ENCODE results near the gene PIP5K1B.

PIP5K1B gene

DNA sequence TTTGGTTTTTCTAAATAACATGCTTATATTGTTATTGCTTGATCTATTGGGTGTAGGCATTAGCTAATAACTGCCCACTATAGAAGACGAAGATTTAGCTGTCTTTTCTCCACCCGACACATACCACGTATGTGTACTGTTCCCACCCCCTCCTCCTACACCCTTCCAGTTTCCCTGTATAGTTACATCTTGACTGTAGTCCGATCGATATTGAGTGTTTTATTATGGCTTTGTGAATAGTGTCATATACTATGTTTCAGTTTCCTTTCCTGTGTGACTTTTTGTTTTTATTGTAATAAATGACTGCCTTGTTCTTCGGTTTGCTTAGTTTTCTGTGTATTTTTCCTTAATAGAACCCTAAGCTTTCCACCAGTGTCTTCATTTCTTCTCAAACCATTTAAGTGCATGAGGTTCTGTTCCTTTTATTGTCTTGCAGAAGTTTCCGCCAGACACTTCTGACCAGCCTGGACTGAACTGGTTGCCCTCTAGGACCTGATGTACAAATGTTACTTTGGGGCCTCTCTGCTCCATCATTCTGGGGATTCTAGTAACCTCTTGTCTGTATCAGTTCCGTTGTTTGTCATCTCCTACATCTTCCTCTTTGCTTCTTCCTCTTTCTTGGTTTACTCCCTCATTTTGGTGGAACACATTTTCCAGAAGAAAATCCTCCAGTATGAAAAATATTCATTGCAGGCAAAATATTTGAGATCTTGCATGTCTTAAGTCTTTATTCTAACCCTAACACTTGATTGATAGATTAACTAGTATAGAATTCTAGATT is 247.0 kb downstream of the PIP5K1B start:
- TF ChIP-seq TAF1 (IDR thresholded peaks at IDR 0.05; ENCODE audit: low read depth) (no peak), RAD21 (IDR thresholded peaks at IDR 0.05; ENCODE audit: low read depth) (no peak), CEBPB (IDR thresholded peaks at IDR 0.05) (no peak)

DNA sequence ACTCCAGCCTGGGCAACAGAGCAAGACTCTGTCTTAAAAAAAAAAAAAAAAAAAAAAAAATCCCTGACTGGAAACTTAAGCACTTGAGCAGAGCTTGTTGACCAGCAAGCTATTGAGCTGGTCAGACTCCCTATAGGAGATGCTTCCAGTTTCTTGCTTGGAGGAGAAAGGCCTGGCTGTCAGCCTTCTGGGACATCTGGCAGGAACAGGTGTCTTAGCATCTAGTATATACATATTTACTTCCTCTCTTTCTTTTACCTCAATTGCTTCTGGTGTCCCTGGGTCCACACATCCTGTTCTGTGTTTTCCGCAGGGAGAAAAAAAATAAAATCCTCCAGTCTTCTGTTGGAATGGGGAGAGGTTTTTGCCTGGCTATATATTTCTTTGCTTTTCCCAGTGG is 248.7 kb downstream of the PIP5K1B start:
- TF ChIP-seq, protein P1, sequence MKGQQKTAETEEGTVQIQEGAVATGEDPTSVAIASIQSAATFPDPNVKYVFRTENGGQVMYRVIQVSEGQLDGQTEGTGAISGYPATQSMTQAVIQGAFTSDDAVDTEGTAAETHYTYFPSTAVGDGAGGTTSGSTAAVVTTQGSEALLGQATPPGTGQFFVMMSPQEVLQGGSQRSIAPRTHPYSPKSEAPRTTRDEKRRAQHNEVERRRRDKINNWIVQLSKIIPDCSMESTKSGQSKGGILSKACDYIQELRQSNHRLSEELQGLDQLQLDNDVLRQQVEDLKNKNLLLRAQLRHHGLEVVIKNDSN (IDR thresholded peaks at IDR 0.05), result no peak
- no peak for TF ChIP-seq TAF1 (IDR thresholded peaks at IDR 0.05; ENCODE audit: low read depth)
- TF ChIP-seq CREB1 (IDR thresholded peaks at IDR 0.05; ENCODE audit: low read depth), result no peak
- no peak for TF ChIP-seq TEAD4 (IDR thresholded peaks at IDR 0.05)
- TF ChIP-seq CEBPB (IDR thresholded peaks at IDR 0.05), result no peak
- no peak for TF ChIP-seq ZBTB7A (IDR thresholded peaks at IDR 0.05; ENCODE audit: low read depth)
- TF ChIP-seq NFIC (IDR thresholded peaks at IDR 0.05), result no peak
- TF ChIP-seq, protein P2, sequence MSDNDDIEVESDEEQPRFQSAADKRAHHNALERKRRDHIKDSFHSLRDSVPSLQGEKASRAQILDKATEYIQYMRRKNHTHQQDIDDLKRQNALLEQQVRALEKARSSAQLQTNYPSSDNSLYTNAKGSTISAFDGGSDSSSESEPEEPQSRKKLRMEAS (IDR thresholded peaks at IDR 0.05), result no peak
- TF ChIP-seq TCF12 (IDR thresholded peaks at IDR 0.05; ENCODE audit: low read depth), result no peak
- no peak for TF ChIP-seq EGR1 (IDR thresholded peaks at IDR 0.05)

GRCh38 chr9:68955330-68955729 is 250.3 kb downstream of the PIP5K1B start:
- TF ChIP-seq CEBPB (IDR thresholded peaks at IDR 0.05) (no peak), FOXM1 (IDR thresholded peaks at IDR 0.05; ENCODE audit: borderline replicate concordance, low read depth) (no peak), EGR1 (IDR thresholded peaks at IDR 0.05) (no peak)

DNA sequence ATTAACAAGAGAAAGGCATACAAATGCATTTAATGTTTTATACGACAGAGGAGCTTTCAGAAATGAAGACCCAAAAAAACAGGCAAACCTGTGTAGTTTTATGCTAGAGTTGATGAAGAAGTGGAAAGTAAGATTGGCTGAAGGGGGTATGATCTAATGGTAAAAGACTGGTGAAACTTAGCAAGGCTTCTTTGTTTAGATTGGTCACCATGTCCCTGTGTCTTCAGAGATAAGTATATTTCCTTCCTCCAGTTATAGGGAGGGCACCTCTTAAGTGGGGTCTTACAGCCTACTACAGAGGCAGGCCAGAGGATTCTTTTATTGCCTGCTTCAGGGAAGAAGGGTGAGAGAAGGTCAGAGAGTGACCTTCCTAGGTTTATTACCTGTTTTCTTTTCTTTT is 252.4 kb downstream of the PIP5K1B start:
- TF ChIP-seq YY1 (IDR thresholded peaks at IDR 0.05; ENCODE audit: low read depth) (no peak), TCF12 (IDR thresholded peaks at IDR 0.05; ENCODE audit: low read depth) (no peak), RAD21 (IDR thresholded peaks at IDR 0.05; ENCODE audit: low read depth) (no peak), FOXM1 (IDR thresholded peaks at IDR 0.05; ENCODE audit: borderline replicate concordance, low read depth) (no peak), EGR1 (IDR thresholded peaks at IDR 0.05) (no peak), EP300 (IDR thresholded peaks at IDR 0.05; ENCODE audit: borderline replicate concordance) (no peak), REST (IDR thresholded peaks at IDR 0.05; ENCODE audit: low read depth) (no peak), CREB1 (IDR thresholded peaks at IDR 0.05; ENCODE audit: low read depth) (no peak), TEAD4 (IDR thresholded peaks at IDR 0.05) (no peak), NFIC (IDR thresholded peaks at IDR 0.05) (no peak)
- TF ChIP-seq, protein P1 (IDR thresholded peaks at IDR 0.05), result no peak

DNA sequence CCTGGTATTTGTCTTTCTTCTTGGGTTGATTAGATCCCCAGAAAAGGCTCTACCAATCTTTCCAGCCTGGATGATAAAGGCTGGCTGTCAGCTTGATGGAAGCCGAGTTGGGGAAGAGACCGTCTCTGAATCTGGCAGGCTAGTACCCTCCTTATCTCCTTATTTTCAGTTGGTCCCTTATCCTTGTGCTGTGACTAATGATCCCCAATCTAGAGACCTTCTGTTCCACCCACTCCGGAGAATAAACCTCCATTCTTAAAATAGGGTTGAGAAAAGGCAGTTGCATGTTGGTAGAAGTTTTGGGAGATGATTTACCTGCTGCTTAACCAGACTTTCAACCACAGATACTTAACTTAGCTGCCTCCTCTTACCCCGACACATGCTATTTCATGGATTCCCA is 256.5 kb downstream of the PIP5K1B start:
- no peak for TF ChIP-seq TEAD4 (IDR thresholded peaks at IDR 0.05)
- TF ChIP-seq CEBPB (IDR thresholded peaks at IDR 0.05), result no peak
- TF ChIP-seq ZBTB7A (IDR thresholded peaks at IDR 0.05; ENCODE audit: low read depth), result no peak
- no peak for TF ChIP-seq REST (IDR thresholded peaks at IDR 0.05; ENCODE audit: low read depth)
- no peak for TF ChIP-seq NFIC (IDR thresholded peaks at IDR 0.05)
- no peak for TF ChIP-seq EP300 (IDR thresholded peaks at IDR 0.05; ENCODE audit: borderline replicate concordance)
- no peak for TF ChIP-seq EGR1 (IDR thresholded peaks at IDR 0.05)
- TF ChIP-seq FOXM1 (IDR thresholded peaks at IDR 0.05; ENCODE audit: borderline replicate concordance, low read depth), result no peak
- no peak for TF ChIP-seq TAF1 (IDR thresholded peaks at IDR 0.05; ENCODE audit: low read depth)
- TF ChIP-seq TCF12 (IDR thresholded peaks at IDR 0.05; ENCODE audit: low read depth), result no peak
- no peak for TF ChIP-seq CREB1 (IDR thresholded peaks at IDR 0.05; ENCODE audit: low read depth)
- no peak for TF ChIP-seq RAD21 (IDR thresholded peaks at IDR 0.05; ENCODE audit: low read depth)
- TF ChIP-seq, protein P2 (IDR thresholded peaks at IDR 0.05), result no peak

GRCh38 chr9:68963416-68963815 is 258.4 kb downstream of the PIP5K1B start:
- TF ChIP-seq RAD21 (IDR thresholded peaks at IDR 0.05; ENCODE audit: low read depth) (no peak), CEBPB (IDR thresholded peaks at IDR 0.05) (no peak), TAF1 (IDR thresholded peaks at IDR 0.05; ENCODE audit: low read depth) (no peak), YY1 (IDR thresholded peaks at IDR 0.05; ENCODE audit: low read depth) (no peak), ZBTB7A (IDR thresholded peaks at IDR 0.05; ENCODE audit: low read depth) (no peak), EP300 (IDR thresholded peaks at IDR 0.05; ENCODE audit: borderline replicate concordance) (no peak), TCF12 (IDR thresholded peaks at IDR 0.05; ENCODE audit: low read depth) (no peak), NFIC (IDR thresholded peaks at IDR 0.05) (no peak), REST (IDR thresholded peaks at IDR 0.05; ENCODE audit: low read depth) (no peak), FOXM1 (IDR thresholded peaks at IDR 0.05; ENCODE audit: borderline replicate concordance, low read depth) (no peak), TEAD4 (IDR thresholded peaks at IDR 0.05) (no peak), EGR1 (IDR thresholded peaks at IDR 0.05) (no peak), CREB1 (IDR thresholded peaks at IDR 0.05; ENCODE audit: low read depth) (no peak)
- TF ChIP-seq, protein P1 (IDR thresholded peaks at IDR 0.05), result no peak
- TF ChIP-seq, protein P2 (IDR thresholded peaks at IDR 0.05), result no peak
